Measurements from ENCODE around the gene HAUS8. TPM values are rescaled to one million over a fixed set of nuclear protein-coding genes. Genes with fewer than 3 reads are reported as not detected.

Gene HAUS8
- total and polyA plus RNA-seq, 10 of the 15 experiments (the other 5 are each of a cell fraction or from before 2014, with no cell fraction given), result 22.7 to 43.9 (median 34.4) TPM

- Histone ChIP-seq H4K20me1 (ENCODE audit: control insufficient read depth, insufficient read depth) (no peaks in the 10 kb centered on the region; the same call in none of the 2 replicates), H3K4me3 (no peak overlapping the region), H3K36me3 (ENCODE audit: control insufficient read depth in 2 of 2, insufficient read depth in 2 of 2, low read length in 1 of 2) (peaks cover 15 to 31% of the 10 kb centered on the region in 2 experiments), H3K9ac (ENCODE audit: control insufficient read depth, insufficient read depth, low read length) (no peak overlapping the region), H3K27me3 (replicated peaks in 1 of 2; ENCODE audit: control insufficient read depth in 2 of 2, insufficient read depth in 2 of 2, low read length in 1 of 2) (no peaks in the 10 kb centered on the region), H2AFZ (ENCODE audit: control insufficient read depth, low read depth, low read length) (no peak overlapping the region), H3K4me2 (ENCODE audit: control insufficient read depth, insufficient read depth) (no peak overlapping the region), H3K9me3 (replicated peaks; ENCODE audit: control insufficient read depth, insufficient read depth, low read length) (no peaks in the 10 kb centered on the region; the same call in 2 of the 3 replicates), H3K4me1 (ENCODE audit: control insufficient read depth, insufficient read depth, low read length) (no peaks in the 10 kb centered on the region; the same call in 1 of the 2 replicates), H3K27ac (ENCODE audit: control insufficient read depth, insufficient read depth) (no peak overlapping the region), H3K79me2 (ENCODE audit: control insufficient read depth, insufficient read depth, low read length) (peaks cover 78% of the 10 kb centered on the region)
- SMC1A ChIA-PET (ENCODE audit: uncharacterized antibody, unreplicated experiment), result interaction anchor here (0.6 to 0.8 kb wide), 2 partner anchors 26 to 105 kb away, joined by 3 read pairs; no protein-coding TSS in a partner anchor
- ATAC-seq (no peak), DNase-seq (ENCODE audit: low read depth, low spot score) (no peak), FAIRE-seq (no peak)
- POLR2A ChIA-PET, result interaction anchor here (0.6 to 0.7 kb wide), 2 partner anchors 8 to 34 kb away, joined by 4 to 5 read pairs; no protein-coding TSS in a partner anchor
- no TSS peak for BruUV-seq (replicated peaks)
- TF ChIP-seq MEF2B (IDR thresholded peaks at IDR 0.05; ENCODE audit: partially characterized antibody, poor library complexity, severe bottlenecking) (no peak), ZBTB40 (IDR thresholded peaks at IDR 0.05; ENCODE audit: borderline replicate concordance) (peak; percentile 29; the same call in 1 of the 2 replicates)
- intact Hi-C loops (cut with micrococcal nuclease; ENCODE audit: unreplicated experiment) (no loop called here), in situ Hi-C loops (cut with MboI) (no loop called here)
- RAD21 ChIA-PET (ENCODE audit: unreplicated experiment), result no interaction called here
- CTCF ChIA-PET, result no interaction called here
- over 99% methylated on average over 8 of the region's 8 CpGs for WGBS (ENCODE audit: insufficient coverage, insufficient replicate concordance, low lambda C conversion rate, missing lambda C conversion rate)
These were observed 22.4 kb upstream of the HAUS8 start for GRCh38 chr19:17097593-17098126.
